H1 (cell line): ENCODE data around the gene DOCK9. TPM values are rescaled to one million over a fixed set of nuclear protein-coding genes. Genes with fewer than 3 reads are reported as not detected.

Source experiments
- ATF2 ChIP-seq: IDR thresholded peaks from 2 replicates; pipeline ENCODE4 v1.6.1; 2012; ENCODE audit warnings: low read length, inconsistent platforms
- polyA plus RNA-seq, 7 experiments: library from polyadenylated mRNA; depleted of rRNA in 3 of 7; stranded (reverse) in 5 of 7; unstranded in 2 of 7; fragments of >200 nt in 5 of 7; fragments of 200-250 nt in 2 of 7; gene quantifications; 1 replicate in 5 of 7; 2 replicates in 1 of 7; 4 replicates in 1 of 7; pipeline versions ENCODE4 v1.2.1 to v1.2.3, GENCODE V29; 2011 to 2013; ENCODE audit warnings: missing spikeins in 2 of 7, mixed read lengths in 2 of 7
- total RNA-seq: library from RNA; stranded (reverse); fragmentation: NEBNext Ultra II Directional; extraction: Animal tissue kit (Norgen Biotek cat#: 25700); gene quantifications from 2 replicates; pipeline ENCODE4 v1.2.1, GENCODE V29; 2021

DOCK9 gene
- total and polyA plus RNA-seq, 2 of the 8 experiments (the other 6 are each of a cell fraction or from before 2014, with no cell fraction given): 21.6 to 31.5 TPM

DNA sequence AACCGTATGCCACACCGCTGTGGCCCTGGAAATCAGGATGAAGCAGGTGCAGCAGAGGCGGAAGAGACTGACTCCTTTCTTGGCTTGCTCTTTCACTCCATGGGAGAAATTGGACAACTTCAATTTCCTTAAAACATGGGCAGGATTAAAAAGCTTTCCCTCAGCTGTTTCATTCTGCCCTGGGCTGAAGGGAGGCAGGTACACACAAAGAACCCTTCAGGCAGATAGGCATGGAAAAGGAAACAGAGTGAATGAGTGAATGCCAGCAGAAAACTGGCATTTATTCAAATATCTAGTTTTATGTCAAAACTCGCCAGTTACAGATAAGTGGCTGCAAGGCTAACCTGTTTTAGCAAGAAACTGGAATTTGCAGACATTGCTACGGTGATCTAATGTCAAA is 154.4 kb downstream of the DOCK9 start (continued):
- no peak for TF ChIP-seq ATF2
- TF ChIP-seq, all 59 proteins: peak for 0
